Measurements from ENCODE around the gene RTBDN.

DNA sequence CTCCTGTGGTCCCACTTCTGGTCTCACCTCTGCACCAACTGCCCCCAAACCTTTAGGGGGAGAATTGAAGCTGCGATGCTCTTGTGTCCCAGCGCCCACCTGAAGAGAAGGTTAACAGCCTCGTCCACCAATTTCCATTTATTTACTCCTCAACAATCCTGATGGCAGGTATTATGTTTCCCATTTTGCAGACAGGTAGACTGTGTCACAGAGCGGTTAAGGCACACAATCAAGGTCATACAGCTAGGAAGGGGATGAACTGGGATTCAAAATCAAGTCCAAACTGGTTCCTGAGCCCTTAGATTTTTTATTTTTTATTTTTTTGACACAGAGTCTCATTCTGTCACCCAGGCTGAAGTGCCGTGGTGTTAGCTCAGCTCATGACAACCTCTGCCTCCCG, 40.7 kb upstream of the RTBDN start:
- TF ChIP-seq, protein P1, sequence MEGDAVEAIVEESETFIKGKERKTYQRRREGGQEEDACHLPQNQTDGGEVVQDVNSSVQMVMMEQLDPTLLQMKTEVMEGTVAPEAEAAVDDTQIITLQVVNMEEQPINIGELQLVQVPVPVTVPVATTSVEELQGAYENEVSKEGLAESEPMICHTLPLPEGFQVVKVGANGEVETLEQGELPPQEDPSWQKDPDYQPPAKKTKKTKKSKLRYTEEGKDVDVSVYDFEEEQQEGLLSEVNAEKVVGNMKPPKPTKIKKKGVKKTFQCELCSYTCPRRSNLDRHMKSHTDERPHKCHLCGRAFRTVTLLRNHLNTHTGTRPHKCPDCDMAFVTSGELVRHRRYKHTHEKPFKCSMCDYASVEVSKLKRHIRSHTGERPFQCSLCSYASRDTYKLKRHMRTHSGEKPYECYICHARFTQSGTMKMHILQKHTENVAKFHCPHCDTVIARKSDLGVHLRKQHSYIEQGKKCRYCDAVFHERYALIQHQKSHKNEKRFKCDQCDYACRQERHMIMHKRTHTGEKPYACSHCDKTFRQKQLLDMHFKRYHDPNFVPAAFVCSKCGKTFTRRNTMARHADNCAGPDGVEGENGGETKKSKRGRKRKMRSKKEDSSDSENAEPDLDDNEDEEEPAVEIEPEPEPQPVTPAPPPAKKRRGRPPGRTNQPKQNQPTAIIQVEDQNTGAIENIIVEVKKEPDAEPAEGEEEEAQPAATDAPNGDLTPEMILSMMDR (IDR thresholded peaks at IDR 0.05; ENCODE audit: borderline replicate concordance, extremely low read depth, low read length, poor library complexity, severe bottlenecking): no peak
- TF ChIP-seq EZH2 (IDR thresholded peaks at IDR 0.05; ENCODE audit: borderline replicate concordance, low read depth, low read length, severe bottlenecking): no peak

All from DND-41 (cell line).